Measurements from ENCODE around the gene PCED1B.
"Not testable (repeated sequence)": the region's sequence is repeated elsewhere in the genome, so short reads cannot be mapped to it uniquely, and the experiment has no call there.

PCED1B gene

DNA sequence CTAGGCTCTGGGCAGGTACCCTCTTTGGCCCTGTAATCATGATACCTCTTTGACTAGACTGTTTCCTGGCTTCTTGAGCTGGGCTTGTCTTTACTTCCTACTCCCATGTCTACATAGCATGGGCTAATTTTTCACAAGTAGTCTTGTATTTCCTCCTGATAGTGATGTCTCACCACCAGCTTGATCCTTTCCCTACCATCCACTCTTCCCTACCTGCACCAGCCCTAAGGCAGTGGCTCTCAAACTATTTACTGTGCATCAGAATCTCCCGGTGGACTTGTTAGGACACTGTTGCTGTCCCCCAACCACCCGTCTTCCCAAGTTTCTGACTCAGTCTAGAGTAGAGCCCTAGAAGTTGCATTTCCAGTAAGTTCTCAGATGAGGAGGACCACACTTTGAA is 163.0 kb downstream of the PCED1B start:
- DNase-seq, result no peak

DNA sequence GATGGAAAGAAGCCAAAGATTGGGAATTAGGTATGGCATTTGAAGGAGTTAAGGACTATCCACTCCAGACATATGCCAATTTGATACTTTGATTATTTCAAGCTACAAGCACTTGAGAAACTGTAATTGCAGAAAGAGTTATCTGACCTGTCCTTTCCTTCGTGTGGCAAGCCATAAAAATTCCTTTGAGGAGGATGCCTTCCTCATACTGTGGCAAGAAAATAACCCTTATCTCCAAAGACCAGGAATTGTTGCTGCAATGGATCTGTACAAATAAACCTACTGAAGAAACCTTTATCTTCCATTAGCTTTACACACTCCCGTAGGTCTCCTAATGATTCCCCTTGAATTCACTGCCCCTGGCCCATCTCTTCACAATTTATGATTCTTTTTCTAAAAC is 165.4 kb downstream of the PCED1B start:
- DNase-seq, result no peak

DNA sequence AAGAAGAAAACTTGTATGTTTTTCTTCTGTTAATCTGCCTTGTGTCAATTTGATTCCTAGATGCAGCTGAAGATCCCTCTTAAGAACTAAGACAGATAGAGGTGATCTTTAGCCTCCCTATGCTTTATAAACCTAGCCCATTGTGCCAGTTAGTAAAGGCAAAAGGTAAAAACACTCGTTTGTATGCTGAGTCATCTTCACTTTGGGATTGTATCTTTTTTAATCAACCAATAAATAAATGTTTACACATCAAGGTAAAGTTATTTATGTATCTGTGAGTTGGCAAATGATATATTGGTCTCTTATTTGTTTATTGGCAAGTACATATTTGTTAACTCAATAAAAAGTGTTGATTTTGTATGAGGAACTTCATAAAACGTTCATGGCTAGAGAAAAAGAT is 166.2 kb downstream of the PCED1B start:
- no peak for DNase-seq

DNA sequence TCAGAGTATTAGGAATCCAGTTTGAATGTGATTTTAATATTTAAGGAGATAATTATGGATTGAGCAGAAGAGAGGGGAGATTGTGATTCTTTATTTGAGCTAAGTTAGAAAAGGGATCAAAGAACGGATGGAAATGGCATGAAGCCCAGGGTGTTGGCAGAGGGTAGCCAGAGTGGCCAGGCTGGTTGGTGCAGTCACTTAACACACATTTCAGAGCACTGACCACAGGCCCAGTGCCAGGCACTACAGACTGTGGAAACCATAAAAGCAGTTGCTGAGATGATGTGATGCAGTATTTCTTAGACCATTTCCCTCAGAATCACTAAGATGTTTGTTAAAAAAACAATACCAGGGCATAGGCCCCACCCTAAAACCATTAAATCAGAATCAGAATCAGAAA is 168.0 kb downstream of the PCED1B start:
- DNase-seq, result no peak

DNA sequence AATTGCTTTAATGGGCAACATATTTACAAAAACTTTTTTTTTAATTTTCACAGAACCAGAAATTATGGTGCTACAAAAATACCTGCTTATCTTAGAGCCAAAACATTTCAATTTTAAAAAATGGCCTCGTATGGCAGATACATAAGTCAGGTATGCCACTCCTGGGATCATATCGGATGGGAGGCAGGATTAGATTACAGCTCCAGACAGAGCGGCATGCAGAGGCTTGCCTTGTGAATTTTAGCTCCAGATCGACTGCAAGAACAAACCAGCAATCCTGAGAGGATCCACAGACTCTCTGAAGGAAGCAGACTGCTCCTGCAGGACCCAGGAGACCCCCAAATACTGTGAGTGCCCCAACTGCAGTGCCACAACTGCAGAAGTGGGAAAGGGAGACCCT is 169.7 kb downstream of the PCED1B start:
- DNase-seq, result no peak

DNA sequence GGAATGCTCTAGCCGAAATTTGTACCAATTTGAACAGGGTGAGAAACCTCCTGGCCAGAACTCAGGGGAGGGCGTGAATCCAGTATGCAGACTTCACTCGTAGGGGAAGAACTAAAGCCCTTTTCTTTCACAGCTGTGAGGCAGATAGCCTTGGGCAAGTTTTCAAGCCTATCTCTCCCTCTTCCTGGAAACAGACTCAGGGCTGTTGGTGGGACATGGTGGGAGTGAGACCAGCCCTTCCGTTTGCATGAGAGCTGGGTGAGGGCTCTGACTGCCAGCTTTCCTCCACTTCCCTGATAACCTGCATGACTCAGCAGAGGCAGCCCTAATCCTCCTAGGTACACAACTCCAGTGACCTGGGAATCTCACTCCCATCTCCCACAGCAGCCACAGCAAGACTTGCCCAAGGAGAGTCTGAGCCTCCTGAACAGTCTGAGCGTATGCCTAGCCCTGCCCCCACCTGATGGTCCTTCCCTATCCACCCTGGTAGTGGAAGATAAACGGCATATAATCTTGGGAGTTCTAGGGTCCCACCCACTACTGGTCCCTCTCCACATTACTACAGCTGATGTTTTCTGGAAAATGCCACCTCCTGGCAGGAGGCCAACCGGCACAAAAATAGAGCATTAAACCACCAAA is 170.4 kb downstream of the PCED1B start:
- DNase-seq, result no peak

DNA sequence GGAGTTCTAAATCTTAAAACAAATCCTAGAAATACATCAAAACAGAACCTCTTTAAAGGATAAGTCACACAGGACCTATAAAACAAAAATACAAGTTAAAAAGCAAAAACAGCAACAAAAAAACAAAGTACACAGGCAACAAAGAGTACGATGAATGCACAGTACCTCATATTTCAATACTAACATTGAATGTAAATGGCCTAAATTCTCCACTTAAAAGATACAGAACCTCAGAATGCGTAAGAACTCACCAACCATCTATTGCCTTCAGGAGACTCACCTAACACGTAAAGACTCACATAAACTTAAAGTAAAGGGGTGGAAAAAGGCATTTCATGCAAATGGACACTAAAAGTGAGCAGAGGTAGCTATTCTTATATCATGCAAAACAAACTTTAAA is 172.5 kb downstream of the PCED1B start:
- DNase-seq, result no peak

DNA sequence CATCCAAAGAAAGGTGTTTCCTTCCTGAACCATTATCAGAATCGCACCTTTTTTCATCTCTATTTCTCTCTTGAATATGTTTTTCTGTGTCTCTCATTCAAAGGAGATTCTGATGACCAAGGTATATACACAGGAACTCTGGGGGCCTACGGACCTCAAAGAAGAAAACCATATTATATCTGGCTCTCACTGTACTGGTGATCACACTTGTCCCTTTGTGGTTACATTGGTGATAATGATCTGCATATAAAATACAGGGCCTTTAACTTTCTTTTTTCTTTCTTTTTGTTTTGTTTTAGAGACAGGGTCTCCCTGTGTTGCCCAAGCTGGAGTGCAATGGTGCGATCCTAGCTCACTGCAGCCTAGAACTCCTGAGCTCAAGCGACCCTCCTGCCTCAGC is 185.5 kb downstream of the PCED1B start:
- no peak for DNase-seq

DNA sequence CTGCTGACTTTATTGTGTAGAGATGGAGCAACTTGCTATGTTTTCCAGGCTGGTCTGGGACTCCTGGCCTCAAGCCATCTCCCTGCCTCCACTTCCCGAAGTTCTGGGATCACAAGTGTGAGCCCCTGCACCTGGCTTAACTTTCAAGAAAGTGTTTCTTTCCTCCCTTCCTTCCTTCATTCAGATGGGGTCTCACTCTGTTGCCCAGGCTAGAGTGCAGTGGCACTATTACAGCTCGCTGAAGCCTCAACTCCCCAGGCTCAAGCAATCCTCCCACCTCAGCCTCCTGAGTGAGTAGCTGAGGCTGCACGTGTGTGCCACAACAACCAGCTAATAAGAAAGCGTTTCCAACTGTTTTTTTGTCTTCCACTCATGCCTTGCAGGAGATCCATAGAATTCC is 186.0 kb downstream of the PCED1B start:
- no peak for DNase-seq

DNA sequence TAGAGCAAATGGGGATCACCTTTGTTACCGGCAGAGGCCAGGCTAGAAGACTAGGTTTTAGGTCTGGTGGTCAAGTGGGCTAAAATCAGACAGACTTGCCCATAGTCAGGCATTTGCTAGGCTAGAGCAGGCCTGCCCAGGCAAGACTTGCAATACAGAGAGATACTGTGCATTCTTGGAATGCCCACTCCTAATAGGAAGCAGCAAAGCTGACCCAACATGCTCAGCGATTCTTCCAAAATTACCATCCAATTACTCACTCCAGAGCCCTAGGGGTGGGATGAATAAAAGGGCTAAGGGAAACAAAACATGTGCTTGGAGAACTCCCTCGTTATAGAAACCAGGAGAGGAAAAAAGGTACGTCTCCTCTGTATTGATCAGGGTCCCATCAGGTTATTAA is 188.2 kb downstream of the PCED1B start:
- no peak for DNase-seq

DNA sequence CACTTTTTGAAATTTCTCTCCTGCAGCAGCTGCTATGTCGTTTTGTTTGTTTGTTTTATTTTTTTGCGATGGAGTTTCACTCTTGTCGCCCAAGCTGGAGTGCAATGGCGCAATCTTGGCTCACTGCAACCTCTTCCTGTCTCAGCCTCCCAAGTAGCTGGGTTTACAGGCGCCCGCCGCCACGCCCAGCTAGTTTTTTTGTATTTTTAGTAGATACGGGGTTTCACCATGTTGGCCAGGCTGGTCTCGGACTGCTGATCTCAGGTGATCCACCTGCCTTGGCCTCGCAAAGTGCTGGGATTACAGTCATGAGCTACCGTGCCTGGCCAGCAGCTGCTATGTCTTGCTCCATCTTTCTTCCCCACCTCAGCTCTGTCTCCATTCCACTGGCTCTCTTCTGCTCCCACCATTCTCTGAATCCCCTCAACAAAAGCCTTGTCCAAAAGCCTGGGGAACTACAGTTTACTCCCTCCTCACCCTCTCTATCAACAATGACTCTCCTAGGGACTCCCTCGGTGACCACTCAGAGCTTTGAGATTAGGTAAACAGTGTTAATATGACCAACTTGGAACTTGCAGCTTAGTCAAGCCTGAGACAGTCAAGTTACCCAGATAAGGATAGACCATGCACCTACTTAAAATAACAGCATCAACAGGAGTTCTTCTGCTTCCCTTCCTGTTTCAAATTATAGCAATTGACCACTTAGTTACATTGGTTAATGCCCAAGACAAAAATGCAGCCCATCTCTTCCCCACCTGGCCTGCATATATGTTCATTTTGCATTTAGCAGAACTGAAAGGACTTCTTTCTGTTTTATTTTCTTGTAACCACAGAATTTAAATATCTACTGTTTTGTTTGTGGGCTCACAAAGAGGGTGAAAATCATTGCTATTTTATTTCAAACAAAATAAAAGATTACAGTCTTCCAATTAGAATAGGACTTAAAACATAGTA is 189.4 kb downstream of the PCED1B start:
- no peak for DNase-seq

DNA sequence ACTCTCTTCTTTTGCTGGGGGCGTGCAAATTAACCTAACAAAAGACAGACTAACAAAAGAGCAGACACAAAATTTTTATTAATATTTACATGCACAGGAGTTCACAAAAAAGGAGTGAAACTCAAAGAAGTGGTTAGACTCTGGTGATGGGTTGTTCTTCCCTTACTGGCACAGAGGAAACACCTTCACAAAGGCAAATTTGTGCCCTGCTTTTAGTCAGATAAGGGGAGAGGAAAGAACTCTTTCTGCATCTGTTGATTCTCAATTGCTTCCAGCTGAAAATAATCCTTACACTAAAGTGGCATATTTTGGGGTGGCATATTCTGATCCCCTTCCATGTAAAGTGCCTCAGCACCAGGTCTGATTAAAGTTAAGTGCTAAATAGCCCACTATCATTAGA is 190.5 kb downstream of the PCED1B start:
- DNase-seq, result no peak

DNA sequence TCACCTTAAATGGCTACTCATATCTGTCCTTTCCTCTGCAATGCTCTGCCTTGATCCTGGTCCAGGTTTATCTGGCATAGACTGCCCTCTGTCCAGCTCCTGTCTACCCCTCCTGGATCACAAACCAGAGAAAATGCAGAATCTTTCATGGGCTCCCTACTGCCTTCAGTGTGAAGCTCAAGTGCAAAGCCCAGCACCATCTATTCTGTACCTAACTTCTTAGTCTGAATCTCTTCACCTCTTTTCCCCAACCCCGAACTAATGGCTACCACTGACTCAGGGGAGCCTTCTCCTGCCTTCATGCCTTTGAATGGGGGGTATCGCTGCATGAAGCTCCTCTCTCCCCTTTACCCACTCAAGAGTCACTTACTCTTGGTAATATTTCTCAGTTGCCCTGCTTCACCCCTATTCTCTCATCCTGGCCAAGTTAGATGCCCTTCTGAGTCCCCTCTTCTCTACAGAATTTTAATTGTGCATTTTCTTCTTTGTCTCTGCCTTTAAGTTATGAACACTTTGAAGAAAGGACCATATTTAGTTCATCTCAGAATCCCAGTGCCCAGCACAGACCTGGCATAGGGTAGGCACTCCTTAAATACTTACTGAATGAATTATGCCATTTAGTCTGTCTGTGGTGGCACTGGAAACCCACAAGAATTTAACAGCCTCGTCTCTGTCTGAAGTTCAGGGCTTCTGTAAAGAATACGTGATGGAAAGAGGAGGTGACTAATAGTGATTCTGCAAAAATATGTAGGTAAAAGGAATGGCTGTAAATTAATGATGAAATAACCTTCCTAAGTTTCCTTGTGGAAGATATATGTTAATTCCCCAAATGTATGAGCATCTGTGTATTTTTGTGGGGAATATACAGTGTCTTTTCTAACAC is 191.6 kb downstream of the PCED1B start:
- no peak for DNase-seq

DNA sequence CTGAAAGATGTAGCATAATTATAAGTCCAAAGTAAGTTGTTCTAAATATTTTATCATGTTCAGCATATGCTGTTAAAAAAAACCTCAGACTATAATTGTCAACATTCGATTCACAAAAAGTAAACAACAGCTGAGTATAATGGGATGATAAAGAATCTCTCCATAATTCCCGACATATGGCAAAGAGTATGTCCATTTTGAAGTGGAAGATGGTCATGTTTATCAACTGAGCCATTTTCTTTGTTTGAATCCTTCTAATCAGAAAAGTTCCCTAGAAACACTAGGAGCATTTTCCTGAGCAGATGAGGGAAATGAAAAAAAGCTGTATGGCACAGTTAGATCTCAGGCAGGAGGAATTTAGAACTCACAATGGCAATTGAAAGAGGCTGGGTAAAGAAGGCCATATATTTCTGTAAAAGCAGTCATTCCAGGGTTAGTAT is 192.4 kb downstream of the PCED1B start:
- DNase-seq, result no peak

DNA sequence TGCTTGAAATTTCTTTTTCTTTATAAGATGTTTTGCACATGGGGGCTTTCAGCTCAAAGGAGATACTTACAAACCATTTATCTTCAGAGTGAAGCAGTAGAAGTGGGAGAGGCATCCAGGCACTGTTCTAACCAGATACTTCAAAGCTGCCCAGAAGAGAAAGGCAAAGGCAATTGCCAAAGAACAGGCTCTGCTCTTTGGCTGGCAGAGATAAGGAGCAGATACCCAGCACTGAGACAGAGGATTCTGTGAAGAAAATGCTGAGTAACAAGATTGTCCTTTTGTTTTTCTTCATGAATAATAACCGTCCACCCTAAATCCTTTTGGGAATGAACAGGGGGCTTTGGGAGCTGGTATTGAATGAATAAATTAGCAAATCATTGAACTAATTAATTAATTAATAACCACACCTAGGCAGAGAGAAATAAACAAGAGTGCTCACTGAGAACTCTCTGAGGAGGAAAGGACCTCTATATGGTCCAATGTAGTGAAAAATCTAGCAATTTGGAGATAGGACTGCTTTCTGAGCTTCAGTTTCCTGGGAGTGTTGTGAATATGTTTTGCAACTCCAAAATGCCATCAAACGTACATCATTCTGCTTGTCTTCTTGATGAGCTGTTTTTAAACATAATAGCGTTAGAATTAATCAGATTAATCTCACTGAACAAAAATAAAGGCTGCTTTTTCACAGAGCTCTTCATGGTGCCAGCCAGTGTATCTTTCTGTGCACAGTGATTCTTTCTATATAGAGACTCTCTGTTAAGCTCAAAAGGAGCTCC is 193.2 kb downstream of the PCED1B start:
- no peak for DNase-seq

DNA sequence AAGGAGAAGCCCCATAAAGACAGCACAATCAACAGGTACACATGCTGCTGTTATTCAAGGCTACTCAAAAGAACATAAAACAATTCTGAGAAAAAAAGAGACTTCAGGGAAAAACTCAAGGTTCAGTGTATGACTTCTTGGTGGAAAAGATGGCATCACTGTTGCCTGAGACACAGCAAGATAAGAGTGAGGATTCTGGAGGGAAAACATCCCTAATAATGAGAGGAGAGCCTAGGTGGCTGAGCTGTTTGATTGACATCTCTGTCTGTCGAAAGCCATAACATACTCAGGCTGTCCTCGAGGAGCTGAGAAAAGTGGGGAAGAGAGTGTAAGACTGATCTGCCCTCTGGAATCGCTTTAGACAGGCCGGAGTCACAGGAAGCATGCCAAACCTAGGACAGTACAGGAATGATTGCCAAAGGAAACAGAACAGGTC is 193.8 kb downstream of the PCED1B start:
- no peak for DNase-seq

DNA sequence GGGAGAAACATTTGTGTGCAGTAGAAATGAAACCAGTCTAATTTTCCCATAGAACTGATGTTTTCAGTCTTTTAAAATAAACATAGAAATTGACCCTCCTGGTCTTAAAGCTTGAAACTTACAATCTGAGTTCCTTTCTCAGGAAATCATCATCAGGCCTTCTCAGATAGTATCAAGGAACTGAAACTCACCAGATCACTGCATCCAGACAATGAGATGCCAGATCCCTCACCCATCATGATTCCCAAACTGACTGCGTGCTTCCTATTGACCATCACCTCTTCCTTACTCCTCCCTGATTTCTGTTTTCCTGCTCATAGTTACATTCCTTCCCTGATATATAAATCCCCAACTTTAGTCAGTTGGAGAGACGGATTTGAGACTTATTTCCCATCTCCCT is 195.3 kb downstream of the PCED1B start:
- no peak for DNase-seq

DNA sequence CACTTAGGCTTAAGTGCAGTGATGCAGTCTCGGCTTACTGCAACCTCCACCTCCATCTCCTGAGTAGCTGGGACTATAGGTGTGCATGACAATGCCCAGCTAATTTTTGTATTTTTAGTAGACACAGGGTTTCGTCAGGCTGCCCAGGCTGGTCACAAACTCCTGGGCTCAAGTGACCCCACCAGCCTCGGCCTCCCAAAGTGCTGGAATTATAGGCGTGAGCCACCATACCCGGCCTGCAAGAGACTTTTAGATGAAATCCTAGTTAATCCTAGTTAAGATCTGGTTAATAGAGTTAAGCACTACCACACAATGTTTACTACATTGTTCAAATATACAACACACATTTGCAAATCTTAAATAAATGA is 196.8 kb downstream of the PCED1B start:
- DNase-seq, result no peak

DNA sequence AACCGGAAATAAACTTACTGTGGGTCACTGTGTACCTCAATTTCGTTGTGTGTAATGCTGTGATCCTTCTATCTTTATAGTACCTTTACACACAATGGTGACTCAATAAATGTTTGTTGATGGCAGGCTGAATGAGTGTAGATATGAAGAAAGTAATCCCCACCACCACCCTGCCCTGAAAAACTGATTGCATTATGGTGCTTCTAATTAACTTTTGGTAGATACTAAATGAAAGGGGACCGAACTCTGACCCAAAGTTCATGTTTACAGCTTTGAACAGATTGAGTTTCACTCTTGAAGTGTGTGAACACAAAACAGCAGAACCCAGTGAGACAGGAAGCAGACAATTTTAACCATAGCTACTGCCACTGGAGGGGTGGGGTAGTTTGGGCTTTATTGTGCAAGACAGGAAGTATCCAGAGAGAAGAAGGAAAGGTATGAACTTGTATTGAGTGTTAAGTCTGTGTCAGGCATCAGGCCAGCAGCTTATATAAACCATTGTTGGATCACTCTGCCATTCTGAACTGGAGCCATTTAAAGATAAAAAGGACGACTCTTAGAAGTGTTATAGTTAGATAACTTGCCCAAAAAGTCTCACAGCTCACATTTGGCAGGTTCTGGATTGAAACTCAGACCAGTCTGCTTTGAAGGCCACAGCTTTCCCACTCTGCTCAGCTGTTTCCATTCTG is 197.3 kb downstream of the PCED1B start:
- DNase-seq, result peak; percentile 40

DNA sequence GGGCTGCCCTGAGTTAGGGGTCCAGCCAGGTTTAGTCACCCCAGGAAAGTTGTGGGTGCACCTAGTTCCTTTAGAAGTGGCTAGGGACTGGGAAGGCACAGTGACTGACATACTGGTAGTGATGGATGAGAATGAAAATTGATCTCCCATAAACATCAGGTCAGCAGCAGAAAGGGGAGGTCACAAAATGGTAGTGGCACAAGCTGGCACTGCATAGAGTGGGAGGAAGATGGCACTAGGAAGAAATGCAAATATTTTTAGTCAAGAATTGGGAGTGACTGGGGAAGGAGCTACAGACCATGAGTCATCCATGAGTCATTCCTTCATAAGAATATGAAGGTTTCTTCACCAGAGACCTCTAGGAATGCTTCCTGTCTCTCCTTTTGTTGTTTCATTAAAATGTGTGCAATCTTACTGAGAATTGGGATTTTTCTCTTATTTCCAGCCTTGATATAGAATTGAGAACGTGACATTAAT is 198.6 kb downstream of the PCED1B start:
- DNase-seq, result no peak

DNA sequence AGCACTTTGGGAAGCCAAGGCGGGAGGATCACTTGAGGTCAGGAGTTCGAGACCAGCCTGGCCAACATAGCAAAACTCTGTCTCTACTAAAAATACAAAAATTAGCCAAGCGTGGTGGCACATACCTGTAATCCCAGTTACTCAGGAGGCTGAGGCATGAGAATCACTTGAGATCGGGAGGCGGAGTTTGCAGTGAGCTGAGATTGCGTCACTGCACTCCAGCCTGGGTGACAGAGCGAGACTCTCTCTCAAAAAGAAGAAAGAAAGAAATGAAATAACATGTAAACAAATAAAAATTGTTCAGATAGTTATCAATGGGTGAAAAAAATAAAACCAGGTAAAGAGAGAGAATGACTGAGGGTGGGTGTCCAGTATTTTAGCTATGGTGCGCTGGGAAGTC is 200.3 kb downstream of the PCED1B start:
- DNase-seq, result not testable (repeated sequence)
